Cardiac fibroblast (primary cell): ENCODE data around the gene SCGN.

Experiments
- DNase-seq, 2 donors: peaks; one replicate each; pipeline versions ENCODE4 v3.0.0 to v3.0.0-alpha.2; 2010; ENCODE audit warnings: low read depth in 2 of 2
- H3K4me3 ChIP-seq, 2 donors: replicated peaks in 1 of 2; 1 replicate in 1 of 2; 2 replicates in 1 of 2; pipeline ENCODE4 v1.5.1; 2011; ENCODE audit warnings: low read depth in 2 of 2, low read length in 2 of 2, mild to moderate bottlenecking in 2 of 2, moderate library complexity in 1 of 2
- TF ChIP-seq, protein P1 (sequence below): IDR thresholded peaks from one replicate; pipeline ENCODE4 v1.5.1; 2011; ENCODE audit warnings: low read depth, mild to moderate bottlenecking, low read length, inconsistent platforms

SCGN gene

DNA sequence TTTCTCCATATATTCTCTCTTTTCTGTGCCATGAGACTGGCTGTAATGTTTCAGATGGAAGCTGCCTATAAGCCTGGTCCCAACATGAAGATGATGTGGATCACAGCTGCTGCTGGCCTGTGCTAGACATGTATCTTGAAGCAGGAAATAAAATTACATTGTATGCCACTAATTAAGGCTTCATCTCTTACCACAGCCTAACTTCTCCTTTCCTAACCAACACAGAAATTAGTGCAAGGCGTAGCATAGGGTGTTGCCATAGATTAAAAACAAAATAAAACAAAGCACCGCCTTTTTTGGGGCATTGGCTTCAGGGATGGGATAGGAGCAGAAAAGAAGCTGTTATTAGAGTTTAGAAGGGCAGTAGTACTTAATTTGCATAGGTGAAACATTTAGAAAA, 97.8 kb downstream of the SCGN start:
- TF ChIP-seq, protein P1, sequence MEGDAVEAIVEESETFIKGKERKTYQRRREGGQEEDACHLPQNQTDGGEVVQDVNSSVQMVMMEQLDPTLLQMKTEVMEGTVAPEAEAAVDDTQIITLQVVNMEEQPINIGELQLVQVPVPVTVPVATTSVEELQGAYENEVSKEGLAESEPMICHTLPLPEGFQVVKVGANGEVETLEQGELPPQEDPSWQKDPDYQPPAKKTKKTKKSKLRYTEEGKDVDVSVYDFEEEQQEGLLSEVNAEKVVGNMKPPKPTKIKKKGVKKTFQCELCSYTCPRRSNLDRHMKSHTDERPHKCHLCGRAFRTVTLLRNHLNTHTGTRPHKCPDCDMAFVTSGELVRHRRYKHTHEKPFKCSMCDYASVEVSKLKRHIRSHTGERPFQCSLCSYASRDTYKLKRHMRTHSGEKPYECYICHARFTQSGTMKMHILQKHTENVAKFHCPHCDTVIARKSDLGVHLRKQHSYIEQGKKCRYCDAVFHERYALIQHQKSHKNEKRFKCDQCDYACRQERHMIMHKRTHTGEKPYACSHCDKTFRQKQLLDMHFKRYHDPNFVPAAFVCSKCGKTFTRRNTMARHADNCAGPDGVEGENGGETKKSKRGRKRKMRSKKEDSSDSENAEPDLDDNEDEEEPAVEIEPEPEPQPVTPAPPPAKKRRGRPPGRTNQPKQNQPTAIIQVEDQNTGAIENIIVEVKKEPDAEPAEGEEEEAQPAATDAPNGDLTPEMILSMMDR, result no peak
- no peak overlapping the region for H3K4me3 ChIP-seq
- DNase-seq, result no peak

DNA sequence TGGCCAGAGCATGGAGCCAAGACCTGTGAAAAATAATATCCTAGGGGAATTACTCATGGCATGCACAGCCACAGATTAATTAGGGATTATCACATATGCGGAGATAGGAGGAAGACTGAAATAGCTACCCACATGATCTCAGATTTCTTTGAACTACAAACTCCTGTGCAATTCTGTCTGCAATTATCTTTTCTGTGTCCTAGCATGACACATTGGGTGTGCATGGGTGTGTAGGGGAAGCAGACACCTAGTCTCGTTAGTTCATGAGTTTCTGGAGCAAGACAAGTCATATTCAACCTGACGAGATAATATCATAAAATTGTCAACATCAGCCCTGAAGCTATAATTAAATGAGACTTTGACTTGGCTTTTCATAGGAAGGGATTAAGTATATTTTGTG, 98.9 kb downstream of the SCGN start:
- DNase-seq, result no peak
- no peak overlapping the region for H3K4me3 ChIP-seq
- TF ChIP-seq, protein P1, result no peak
